AG10803 (cell line): ENCODE data around the gene CPN1.

Source experiments
- DNase-seq: peaks from one replicate; pipeline ENCODE4 v3.0.0; 2010; ENCODE audit warnings: low read depth
- H3K4me3 ChIP-seq: 2 replicates; pipeline ENCODE4 v1.5.1; 2011; ENCODE audit warnings: mild to moderate bottlenecking, low read length, control low read depth
- TF ChIP-seq, protein P1 (sequence below): conservative IDR thresholded peaks from 2 replicates; pipeline ENCODE4 v1.5.1; 2011; ENCODE audit warnings: mild to moderate bottlenecking, low read length, control low read depth, inconsistent platforms

Gene CPN1

GRCh38 chr10:100076750-100077149 lies 4.9 kb downstream of the CPN1 start:
- no peak overlapping the region for H3K4me3 ChIP-seq
- no peak for DNase-seq
- TF ChIP-seq, protein P1, sequence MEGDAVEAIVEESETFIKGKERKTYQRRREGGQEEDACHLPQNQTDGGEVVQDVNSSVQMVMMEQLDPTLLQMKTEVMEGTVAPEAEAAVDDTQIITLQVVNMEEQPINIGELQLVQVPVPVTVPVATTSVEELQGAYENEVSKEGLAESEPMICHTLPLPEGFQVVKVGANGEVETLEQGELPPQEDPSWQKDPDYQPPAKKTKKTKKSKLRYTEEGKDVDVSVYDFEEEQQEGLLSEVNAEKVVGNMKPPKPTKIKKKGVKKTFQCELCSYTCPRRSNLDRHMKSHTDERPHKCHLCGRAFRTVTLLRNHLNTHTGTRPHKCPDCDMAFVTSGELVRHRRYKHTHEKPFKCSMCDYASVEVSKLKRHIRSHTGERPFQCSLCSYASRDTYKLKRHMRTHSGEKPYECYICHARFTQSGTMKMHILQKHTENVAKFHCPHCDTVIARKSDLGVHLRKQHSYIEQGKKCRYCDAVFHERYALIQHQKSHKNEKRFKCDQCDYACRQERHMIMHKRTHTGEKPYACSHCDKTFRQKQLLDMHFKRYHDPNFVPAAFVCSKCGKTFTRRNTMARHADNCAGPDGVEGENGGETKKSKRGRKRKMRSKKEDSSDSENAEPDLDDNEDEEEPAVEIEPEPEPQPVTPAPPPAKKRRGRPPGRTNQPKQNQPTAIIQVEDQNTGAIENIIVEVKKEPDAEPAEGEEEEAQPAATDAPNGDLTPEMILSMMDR: no peak

- no peak overlapping the region for H3K4me3 ChIP-seq
- TF ChIP-seq, protein P1: no peak
- DNase-seq: no peak
These were observed 6.0 kb downstream of the CPN1 start for GRCh38 chr10:100075426-100076220.

GRCh38 chr10:100072514-100072913 lies 9.2 kb downstream of the CPN1 start:
- no peak for DNase-seq
- TF ChIP-seq, protein P1: no peak

GRCh38 chr10:100071529-100071928 lies 10.1 kb downstream of the CPN1 start:
- DNase-seq: no peak
- H3K4me3 ChIP-seq: no peak overlapping the region
- TF ChIP-seq, protein P1: no peak

More at GRCh38 chr10:100072514-100072913, 9.2 kb downstream of the CPN1 start:
- H3K4me3 ChIP-seq: no peak overlapping the region

DNA sequence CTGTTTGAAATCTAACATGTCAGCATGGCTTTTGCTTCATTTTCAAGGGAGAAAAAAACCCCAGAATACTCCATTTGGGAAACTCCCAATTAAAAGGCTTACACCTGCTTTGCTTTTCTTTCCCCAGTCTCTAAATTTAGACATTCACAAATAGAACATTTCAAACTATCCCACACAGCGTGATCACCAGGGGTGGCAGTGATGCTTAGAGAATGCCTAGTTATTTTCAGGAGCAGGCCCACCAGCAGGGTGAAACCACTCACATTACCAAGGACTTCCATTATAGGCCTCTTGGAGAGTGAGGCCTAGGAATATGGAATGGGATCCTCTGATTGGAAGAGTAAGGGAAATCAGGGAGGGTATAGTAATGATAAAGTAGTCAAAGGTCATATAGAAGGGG lies 14.2 kb downstream of the CPN1 start:
- H3K4me3 ChIP-seq: no peak overlapping the region
- TF ChIP-seq, protein P1: no peak
- DNase-seq: no peak

DNA sequence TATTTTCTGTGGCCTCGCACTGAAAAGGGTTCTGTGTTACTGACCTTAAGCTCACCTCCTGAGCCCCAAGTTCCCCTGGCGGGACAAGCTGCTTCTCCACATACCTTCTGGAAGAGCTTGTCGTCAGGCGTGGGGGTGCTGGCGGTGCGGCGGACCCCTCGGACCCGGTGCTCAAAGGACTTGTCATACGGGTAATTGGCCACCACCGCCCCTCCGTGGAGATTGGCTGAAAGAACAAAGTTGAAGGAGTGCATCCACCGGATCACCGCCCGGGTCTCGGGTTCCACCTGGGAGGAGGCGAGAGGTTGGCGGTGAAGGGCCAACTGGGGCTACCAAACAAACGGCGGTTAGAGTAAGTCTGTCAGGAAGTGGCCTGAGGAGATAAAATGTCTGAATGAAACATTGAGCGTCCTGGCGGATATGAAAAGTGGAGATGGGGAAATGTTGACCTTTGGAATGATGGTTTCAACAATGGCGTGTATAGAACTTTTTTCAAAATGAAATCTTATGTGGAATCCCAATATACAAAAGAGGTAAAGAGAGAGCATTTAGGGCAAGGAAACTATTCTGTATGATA lies 16.5 kb downstream of the CPN1 start:
- TF ChIP-seq, protein P1: no peak
- DNase-seq: no peak
- H3K4me3 ChIP-seq: no peak overlapping the region

DNA sequence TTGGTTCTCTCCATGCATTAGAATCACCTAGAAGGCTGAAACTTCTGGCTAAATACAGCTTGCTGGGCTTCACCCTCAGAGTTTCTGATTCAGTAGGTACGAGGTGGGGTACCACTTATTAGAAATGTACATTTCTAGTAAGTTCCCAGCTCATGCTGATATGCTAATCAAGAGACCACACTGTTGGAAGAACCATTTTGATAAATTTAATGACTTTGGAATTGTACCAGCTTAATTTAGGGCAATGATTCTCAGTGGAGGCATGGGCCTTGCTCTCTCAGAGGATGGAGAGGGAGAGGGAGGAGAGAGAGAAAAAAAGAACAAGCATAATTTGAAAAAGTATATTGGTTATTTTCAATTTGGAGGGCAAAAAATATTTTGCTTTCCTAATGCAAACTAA lies 20.3 kb downstream of the CPN1 start:
- no peak overlapping the region for H3K4me3 ChIP-seq
- TF ChIP-seq, protein P1: no peak
- DNase-seq: no peak
